IgD-negative memory B cell (primary cell): ENCODE data around the gene PGR. TPM values are rescaled to one million over a fixed set of nuclear protein-coding genes. Genes with fewer than 3 reads are reported as not detected.

ENCODE experiments used
- H3K27ac Mint-ChIP-seq, 3 donors: one replicate each; pipeline ENCODE4 v1.8.0; 2020 to 2022; ENCODE audit warnings: mild to moderate bottlenecking in 3 of 3, mixed read lengths in 3 of 3, moderate library complexity in 1 of 3
- H3K27me3 Mint-ChIP-seq: one replicate; pipeline ENCODE4 v1.8.0; 2021; ENCODE audit warnings: mixed read lengths
- H3K36me3 Mint-ChIP-seq: one replicate; pipeline ENCODE4 v1.8.0; 2020; ENCODE audit warnings: mild to moderate bottlenecking, mixed read lengths
- H3K4me1 Mint-ChIP-seq, 3 donors: one replicate each; pipeline ENCODE4 v1.8.0; 2020 to 2022; ENCODE audit warnings: mixed read lengths in 3 of 3, mild to moderate bottlenecking in 1 of 3
- H3K4me3 Mint-ChIP-seq, 4 donors: one replicate each; pipeline ENCODE4 v1.8.0; 2020 to 2022; ENCODE audit warnings: mild to moderate bottlenecking in 4 of 4, mixed read lengths in 4 of 4, moderate library complexity in 3 of 4
- H3K9me3 Mint-ChIP-seq, 3 donors: one replicate each; pipeline ENCODE4 v1.8.0; 2020 to 2021; ENCODE audit warnings: mixed read lengths in 3 of 3, mild to moderate bottlenecking in 1 of 3
- polyA plus RNA-seq: library from polyadenylated mRNA; unstranded; fragments of 300-500 nt; fragmentation: Illumina TruSeq; gene quantifications from one replicate; pipeline ENCODE4 v1.2.3, GENCODE V29; 2021

Gene PGR
- polyA plus RNA-seq, 1 donor from 2014 or later = not detected

- Mint-ChIP-seq H3K27ac (peak overlapping the region; percentile 25 to 91 (median 47)), H3K4me3 (peak overlapping the region; percentile 6 to 87 (median 36))
These were observed 119.9 kb downstream of the PGR start for GRCh38 chr11:101009690-101010055.

GRCh38 chr11:101008961-101009689, 120.5 kb downstream of the PGR start:
- peaks cover 0 to 12% (median 9%) of the 10 kb centered on the region in 3 donors for H3K9me3 Mint-ChIP-seq
- H3K4me1 Mint-ChIP-seq = peaks cover 16 to 29% (median 22%) of the 10 kb centered on the region in 3 donors
- H3K4me3 Mint-ChIP-seq = peak overlapping the region; percentile 6 to 87 (median 36)
- H3K36me3 Mint-ChIP-seq = no peaks in the 10 kb centered on the region
- H3K27ac Mint-ChIP-seq = peak overlapping the region; percentile 25 to 91 (median 47)
- H3K27me3 Mint-ChIP-seq = no peaks in the 10 kb centered on the region

More at GRCh38 chr11:101009690-101010055, 119.9 kb downstream of the PGR start:
- Mint-ChIP-seq H3K27me3 (no peaks in the 10 kb centered on the region), H3K36me3 (no peaks in the 10 kb centered on the region), H3K9me3 (peaks cover 0 to 12% (median 9%) of the 10 kb centered on the region in 3 donors), H3K4me1 (peaks cover 16 to 29% (median 22%) of the 10 kb centered on the region in 3 donors)

- Mint-ChIP-seq H3K4me3 (no peak overlapping the region), H3K36me3 (peaks cover 1% of the 10 kb centered on the region), H3K27me3 (no peaks in the 10 kb centered on the region), H3K4me1 (peaks cover 1 to 3% (median 3%) of the 10 kb centered on the region in 3 donors), H3K27ac (no peak overlapping the region), H3K9me3 (peaks cover 0 to 8% (median 6%) of the 10 kb centered on the region in 3 donors)
These were observed 126.1 kb downstream of the PGR start for GRCh38 chr11:101003468-101003867.

GRCh38 chr11:100999756-101000155, 129.9 kb downstream of the PGR start:
- Mint-ChIP-seq H3K4me3 (no peak overlapping the region), H3K27me3 (no peaks in the 10 kb centered on the region), H3K27ac (no peak overlapping the region), H3K9me3 (no peaks in the 10 kb centered on the region), H3K36me3 (peaks cover 1% of the 10 kb centered on the region), H3K4me1 (no peaks in the 10 kb centered on the region)

- peaks cover 0 to 7% (median 0%) of the 10 kb centered on the region in 3 donors for H3K4me1 Mint-ChIP-seq
- no peaks in the 10 kb centered on the region for H3K9me3 Mint-ChIP-seq
- H3K36me3 Mint-ChIP-seq = no peaks in the 10 kb centered on the region
- H3K4me3 Mint-ChIP-seq = no peak overlapping the region
- no peaks in the 10 kb centered on the region for H3K27me3 Mint-ChIP-seq
- no peak overlapping the region for H3K27ac Mint-ChIP-seq
These were observed 134.6 kb downstream of the PGR start for GRCh38 chr11:100994966-100995365.

GRCh38 chr11:100991541-100991940, 138.1 kb downstream of the PGR start:
- Mint-ChIP-seq H3K36me3 (peaks cover 1% of the 10 kb centered on the region), H3K4me1 (peaks cover 0 to 7% (median 0%) of the 10 kb centered on the region in 3 donors), H3K27ac (no peak overlapping the region), H3K27me3 (no peaks in the 10 kb centered on the region), H3K4me3 (no peak overlapping the region), H3K9me3 (no peaks in the 10 kb centered on the region)

GRCh38 chr11:100990931-100991330, 138.7 kb downstream of the PGR start:
- Mint-ChIP-seq H3K4me1 (peaks cover 0 to 7% (median 0%) of the 10 kb centered on the region in 3 donors), H3K27me3 (no peaks in the 10 kb centered on the region), H3K27ac (no peak overlapping the region), H3K36me3 (peaks cover 6% of the 10 kb centered on the region), H3K4me3 (no peak overlapping the region), H3K9me3 (no peaks in the 10 kb centered on the region)

GRCh38 chr11:100984668-100985067, 144.9 kb downstream of the PGR start:
- no peak overlapping the region for H3K4me3 Mint-ChIP-seq
- H3K27ac Mint-ChIP-seq = no peak overlapping the region
- H3K9me3 Mint-ChIP-seq = no peaks in the 10 kb centered on the region
- H3K27me3 Mint-ChIP-seq = peaks cover 1% of the 10 kb centered on the region
- H3K36me3 Mint-ChIP-seq = peaks cover 8% of the 10 kb centered on the region
- H3K4me1 Mint-ChIP-seq = peaks cover 7% of the 10 kb centered on the region in 3 donors

GRCh38 chr11:100981196-100981824, 148.3 kb downstream of the PGR start:
- H3K9me3 Mint-ChIP-seq = no peaks in the 10 kb centered on the region
- H3K27ac Mint-ChIP-seq = no peak overlapping the region
- H3K4me1 Mint-ChIP-seq = peaks cover 7% of the 10 kb centered on the region in 3 donors
- H3K27me3 Mint-ChIP-seq = peaks cover 1% of the 10 kb centered on the region
- H3K4me3 Mint-ChIP-seq = no peak overlapping the region
- H3K36me3 Mint-ChIP-seq = peaks cover 7% of the 10 kb centered on the region

GRCh38 chr11:100980156-100980555, 149.5 kb downstream of the PGR start:
- Mint-ChIP-seq H3K9me3 (no peaks in the 10 kb centered on the region), H3K27ac (no peak overlapping the region), H3K4me3 (no peak overlapping the region), H3K4me1 (peaks cover 7% of the 10 kb centered on the region in 3 donors), H3K36me3 (peaks cover 3% of the 10 kb centered on the region), H3K27me3 (peaks cover 1% of the 10 kb centered on the region)
